Right lobe of liver (tissue), 4 donors: ENCODE results near the gene NF1.

ENCODE experiments used
- POLR2A ChIP-seq: fragments of 450-650 bp; IDR thresholded peaks from one replicate; pipeline ENCODE4 v1.6.1; 2017; ENCODE audit warnings: antibody characterized with exemption, mild to moderate bottlenecking
- TF ChIP-seq, protein P1 (sequence below), 4 donors: fragments of 200-600 bp in 3 of 4; fragments of 450-650 bp in 1 of 4; IDR thresholded peaks; one replicate each; pipeline versions ENCODE4 v1.5.1 to v1.8.0; 2016 to 2022; ENCODE audit warnings: antibody characterized with exemption in 4 of 4, mild to moderate bottlenecking in 2 of 4
- donor health status: DM: no; HTN: no; CAD: no.
- donor health status: DM: no; HTN: no; CAD: no.
- donor health status: DM: no; HTN: yes; CAD: no.

GRCh38 chr17:31225831-31226230 is 131.1 kb downstream of the NF1 start:
- TF ChIP-seq POLR2A, result no peak
- TF ChIP-seq, protein P1, sequence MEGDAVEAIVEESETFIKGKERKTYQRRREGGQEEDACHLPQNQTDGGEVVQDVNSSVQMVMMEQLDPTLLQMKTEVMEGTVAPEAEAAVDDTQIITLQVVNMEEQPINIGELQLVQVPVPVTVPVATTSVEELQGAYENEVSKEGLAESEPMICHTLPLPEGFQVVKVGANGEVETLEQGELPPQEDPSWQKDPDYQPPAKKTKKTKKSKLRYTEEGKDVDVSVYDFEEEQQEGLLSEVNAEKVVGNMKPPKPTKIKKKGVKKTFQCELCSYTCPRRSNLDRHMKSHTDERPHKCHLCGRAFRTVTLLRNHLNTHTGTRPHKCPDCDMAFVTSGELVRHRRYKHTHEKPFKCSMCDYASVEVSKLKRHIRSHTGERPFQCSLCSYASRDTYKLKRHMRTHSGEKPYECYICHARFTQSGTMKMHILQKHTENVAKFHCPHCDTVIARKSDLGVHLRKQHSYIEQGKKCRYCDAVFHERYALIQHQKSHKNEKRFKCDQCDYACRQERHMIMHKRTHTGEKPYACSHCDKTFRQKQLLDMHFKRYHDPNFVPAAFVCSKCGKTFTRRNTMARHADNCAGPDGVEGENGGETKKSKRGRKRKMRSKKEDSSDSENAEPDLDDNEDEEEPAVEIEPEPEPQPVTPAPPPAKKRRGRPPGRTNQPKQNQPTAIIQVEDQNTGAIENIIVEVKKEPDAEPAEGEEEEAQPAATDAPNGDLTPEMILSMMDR (IDR thresholded peaks at IDR 0.05), result no peak
